Stimulated activated CD8-positive, alpha-beta memory T cell treated with anti-CD3 and anti-CD28 coated beads, Interleukin-12 subunit alpha, Interleukin-12 subunit beta, amount 100 ng/mL, for 24 hours (primary cell): Measurements from ENCODE around the gene TNRC6C.
"Not testable (repeated sequence)": the region's sequence is repeated elsewhere in the genome, so short reads cannot be mapped to it uniquely, and the experiment has no call there.

Experiments used
- DNase-seq: peaks from one replicate; pipeline ENCODE4 v3.0.0-alpha.2; 2020; ENCODE audit errors: extremely low read depth

Gene TNRC6C

DNA sequence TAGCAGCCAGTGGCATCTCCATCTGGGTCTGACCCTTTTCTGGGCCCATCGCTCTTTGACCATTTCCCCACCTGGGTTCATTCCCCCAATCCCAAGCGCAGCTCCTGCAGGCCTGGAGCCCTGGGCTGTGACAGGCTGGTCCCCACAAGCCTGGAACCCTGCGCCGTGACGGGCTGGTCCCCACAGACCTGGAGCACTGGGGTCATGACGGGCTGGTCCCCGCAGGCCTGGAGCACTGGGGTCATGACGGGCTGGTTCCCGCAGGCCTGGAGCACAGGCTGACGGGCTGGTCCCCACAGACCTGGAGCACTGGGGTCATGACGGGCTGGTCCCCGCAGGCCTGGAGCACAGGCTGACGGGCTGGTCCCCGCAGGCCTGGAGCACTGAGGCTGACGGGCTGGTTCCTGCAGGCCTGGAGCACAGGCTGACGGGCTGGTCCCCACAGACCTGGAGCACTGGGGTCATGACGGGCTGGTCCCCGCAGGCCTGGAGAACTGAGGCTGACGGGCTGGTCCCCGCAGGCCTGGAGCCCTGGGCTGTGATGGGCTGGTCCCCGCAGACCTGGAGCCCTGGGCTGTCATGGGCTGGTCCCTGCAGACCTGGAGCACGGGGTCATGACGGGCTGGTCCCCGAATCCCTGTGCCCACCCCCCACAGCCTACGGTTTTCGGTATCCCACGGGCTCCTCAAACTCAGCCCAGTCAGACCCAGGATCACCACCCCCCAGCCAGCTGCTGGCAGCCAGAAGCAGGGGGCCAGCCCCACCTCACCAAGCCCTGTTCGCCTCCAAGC is 153.4 kb downstream of the TNRC6C start:
- no peak for DNase-seq

GRCh38 chr17:78112518-78113471 is 154.3 kb downstream of the TNRC6C start:
- DNase-seq, result no peak

GRCh38 chr17:78113804-78114785 is 155.6 kb downstream of the TNRC6C start:
- no peak for DNase-seq

DNA sequence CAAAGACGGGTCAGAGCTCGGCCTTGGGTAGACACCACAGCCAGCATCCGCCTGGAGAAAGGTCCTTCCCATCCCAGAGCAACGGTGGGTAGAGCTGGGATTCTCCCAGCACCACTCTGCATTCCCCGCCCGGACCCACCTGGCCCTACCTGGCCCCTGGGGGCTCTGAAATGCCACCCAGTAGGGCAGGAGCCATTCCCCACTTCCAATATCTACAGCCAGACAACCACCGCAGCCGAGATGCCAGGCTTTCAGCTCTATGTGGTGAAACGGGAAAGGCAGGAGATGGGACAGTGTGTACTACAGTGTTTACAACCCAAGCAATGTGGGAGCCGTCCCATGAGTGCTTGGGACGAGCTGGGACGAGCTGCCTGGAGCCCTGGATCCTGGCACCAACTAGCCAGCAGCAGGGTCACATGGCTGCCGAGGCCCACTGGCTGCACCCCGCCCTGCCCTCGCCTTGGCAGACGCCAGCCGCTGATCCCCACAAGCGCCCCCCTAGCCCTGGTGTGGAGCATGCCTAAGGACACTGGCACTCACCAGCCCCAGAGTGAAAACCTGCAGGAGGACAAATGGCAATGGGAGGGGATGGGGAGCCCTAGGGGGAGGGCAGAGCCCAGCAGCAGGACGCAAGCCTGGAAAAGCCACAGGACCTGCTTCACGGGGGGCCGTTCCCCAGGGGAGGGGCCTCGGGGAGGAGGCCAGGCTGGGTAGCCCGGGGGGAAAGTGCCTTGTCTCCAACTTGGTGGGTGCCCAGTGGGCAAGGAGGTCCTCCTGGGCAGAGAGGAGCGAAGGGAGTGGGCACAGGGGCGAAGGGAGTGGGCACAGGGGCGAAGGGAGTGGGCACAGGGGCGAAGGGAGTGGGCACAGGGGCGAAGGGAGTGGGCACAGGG is 156.6 kb downstream of the TNRC6C start:
- DNase-seq, result no peak

- DNase-seq, result not testable (repeated sequence)
Measured at GRCh38 chr17:78115803-78116202, 157.3 kb downstream of the TNRC6C start.

DNA sequence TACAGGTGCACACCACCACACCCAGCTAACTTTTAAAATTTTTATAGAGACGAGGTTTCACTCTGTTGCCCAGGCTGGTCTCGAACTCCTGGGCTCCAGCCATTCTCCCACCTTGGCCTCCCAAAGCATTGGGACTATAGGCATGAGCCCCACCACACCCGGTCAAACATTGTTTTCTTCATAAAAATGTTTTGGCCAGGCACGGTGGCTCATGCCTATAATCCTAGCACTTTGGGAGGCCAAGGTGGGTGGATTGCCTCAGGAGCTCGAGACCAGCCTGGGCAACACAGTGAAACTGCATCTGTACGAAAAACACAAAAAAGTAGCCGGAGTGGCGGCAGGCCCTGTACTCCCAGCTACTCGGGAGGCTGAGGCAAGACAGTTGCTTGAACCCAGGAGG is 157.9 kb downstream of the TNRC6C start:
- no peak for DNase-seq

GRCh38 chr17:78117027-78117981 is 158.8 kb downstream of the TNRC6C start:
- no peak for DNase-seq

GRCh38 chr17:78118801-78119241 is 160.3 kb downstream of the TNRC6C start:
- no peak for DNase-seq

GRCh38 chr17:78120537-78120936 is 162.0 kb downstream of the TNRC6C start:
- DNase-seq, result no peak

DNA sequence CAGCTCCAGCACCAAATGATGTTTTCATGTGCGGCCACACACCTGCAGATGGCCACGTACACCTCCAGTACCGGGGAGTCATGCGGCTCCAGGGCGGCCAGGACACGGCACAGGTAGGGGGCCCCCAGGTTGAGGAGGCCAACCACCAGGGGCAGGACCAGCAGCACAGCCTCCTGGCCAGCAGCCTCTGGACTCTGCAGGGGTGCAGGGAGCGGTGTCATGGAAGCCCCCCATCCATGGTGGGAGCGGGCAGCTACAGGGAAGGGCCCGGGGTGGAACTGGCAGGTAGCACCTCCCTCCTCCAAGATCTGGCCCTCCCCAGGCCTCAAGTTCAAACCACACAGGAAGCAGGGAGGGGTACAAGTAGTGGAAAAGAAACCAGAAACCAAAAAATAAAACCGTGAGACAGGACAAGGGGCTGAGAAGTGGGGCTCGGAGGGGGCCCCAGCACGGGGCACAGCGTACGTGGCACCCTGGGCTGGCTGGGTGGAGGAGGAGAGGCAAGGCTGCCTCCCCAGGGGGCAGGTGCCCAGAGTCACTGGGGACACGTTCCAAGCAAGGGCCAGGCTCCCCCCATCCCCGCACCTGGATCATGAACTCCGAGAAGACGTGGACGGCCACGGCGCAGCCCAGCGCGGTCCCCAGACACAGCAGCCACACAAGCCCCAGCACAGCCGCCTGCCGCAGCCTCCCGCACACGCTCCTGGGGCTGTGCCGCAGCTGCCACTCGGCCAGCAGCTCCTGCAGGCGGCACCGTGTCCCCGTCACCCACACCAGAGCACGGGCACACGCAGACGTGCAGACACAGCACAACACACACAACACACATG is 162.7 kb downstream of the TNRC6C start:
- no peak for DNase-seq

GRCh38 chr17:78121801-78122215 is 163.3 kb downstream of the TNRC6C start:
- no peak for DNase-seq

- DNase-seq, result no peak
Measured at GRCh38 chr17:78122216-78122930, 163.9 kb downstream of the TNRC6C start.

GRCh38 chr17:78122931-78123249 is 164.4 kb downstream of the TNRC6C start:
- DNase-seq, result no peak

DNA sequence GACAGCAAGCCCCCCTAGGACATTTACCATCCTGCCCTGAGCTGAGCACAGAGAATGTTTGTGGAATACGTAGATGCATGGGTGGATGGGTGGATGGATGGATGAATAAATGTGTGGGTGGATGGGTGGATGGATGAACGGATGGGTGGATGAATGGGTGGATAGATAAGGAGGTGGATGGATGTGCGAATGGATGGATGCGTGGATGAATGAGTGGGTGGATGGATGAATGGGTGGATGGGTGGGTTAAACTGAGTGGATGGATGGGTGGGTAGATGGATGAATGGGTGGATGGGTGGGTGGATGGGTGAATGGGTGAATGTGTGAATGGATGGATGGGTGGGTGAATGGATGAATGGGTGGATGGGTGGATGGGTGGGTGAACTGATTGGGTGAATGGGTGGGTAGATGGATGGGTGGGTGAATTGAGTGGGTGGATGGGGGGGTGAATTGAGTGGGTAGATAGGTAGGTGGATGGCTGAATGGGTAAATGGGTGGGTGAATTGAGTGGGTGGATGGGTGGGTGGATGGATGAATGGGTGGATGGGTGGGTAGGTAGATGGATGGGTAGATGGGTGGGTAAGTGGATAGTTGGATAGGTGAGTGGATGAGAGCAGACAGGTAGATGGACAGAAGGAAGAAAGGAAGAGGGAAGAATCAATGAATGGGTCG is 164.9 kb downstream of the TNRC6C start:
- DNase-seq, result no peak

DNA sequence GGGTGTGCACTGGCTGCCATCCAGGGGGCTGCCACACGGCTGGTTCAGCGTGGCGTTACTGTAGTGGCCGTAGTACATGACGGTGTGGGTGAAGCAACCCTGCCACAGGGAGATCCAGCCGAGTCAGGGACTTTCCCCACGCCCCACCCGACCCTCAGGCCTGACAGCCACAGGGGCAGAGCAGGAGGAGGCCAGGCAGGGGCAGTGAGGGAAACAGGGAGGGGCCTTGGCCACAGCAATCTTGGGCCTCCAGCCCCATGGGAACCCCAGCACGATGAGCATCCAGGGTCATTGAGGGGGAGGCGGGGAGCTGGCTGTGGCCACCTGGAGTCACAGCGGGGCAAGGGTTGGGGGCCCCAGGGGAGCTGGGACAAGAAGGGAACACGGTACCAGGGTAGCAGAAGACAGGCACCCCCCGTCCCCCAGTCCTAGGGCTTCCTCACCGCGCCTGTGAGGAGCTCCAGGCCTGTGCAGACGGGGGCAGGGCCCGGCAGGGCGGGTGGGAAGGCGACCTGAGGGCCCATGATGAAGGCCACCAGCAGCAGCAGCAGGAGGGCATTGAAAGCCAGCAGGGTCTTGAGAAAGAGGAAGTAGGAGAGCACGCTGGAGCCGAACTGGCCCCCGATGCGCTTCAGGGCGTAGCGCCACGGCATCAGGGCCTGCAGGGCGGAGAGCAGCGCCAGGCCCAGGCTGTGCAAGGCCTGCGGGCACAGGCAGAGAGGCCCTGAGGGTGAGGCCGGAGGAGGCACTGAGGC is 165.8 kb downstream of the TNRC6C start:
- DNase-seq, result no peak

GRCh38 chr17:78124836-78125137 is 166.3 kb downstream of the TNRC6C start:
- DNase-seq, result no peak
